ENCODE measurements around the gene TRIB2.

TRIB2 gene

DNA sequence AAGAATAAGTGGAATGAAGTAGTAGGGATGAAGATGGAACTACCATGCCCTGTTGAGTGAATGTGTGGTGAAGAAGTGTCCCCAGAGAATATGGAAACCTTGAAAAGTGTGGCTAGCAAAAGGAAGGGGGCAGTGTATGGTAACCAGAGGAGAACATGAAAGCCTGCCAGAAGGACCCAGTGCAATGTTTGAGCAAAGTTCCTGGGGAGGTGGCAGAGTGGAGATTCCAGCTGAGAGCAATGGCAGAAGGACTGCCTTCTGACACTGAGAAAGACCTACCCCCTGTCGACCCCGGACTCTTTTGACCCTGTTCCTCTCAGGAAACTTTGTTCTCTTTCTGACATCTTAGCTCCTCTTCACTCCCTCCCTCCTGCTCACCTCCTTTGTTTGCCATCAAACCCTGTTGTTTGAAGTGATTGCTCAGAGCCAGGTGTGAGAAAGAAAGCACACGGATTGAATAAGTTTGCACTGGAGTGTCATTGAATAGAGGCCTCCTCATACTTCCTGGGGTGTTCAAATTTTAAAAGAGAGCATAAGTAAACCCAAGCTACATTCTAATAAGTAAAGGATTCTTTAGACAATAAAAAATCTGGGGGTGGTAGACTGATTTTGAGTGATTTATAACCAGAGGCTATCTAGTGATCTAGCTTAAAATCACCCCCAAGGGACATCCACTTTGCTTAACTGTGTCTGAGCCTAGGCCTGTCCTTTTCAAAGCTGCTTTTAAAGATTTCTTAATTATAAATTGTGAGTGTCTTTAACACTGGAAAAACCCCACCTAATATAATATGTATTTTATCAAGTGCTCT lies 57.1 kb downstream of the TRIB2 start:
- DNase-seq (ENCODE audit: low read depth in 4 of 4, low spot score in 1 of 4) = no peak

- no peak for DNase-seq (ENCODE audit: low read depth in 4 of 4, low spot score in 1 of 4)
These were observed 57.6 kb downstream of the TRIB2 start for GRCh38 chr2:12774395-12774727.

DNA sequence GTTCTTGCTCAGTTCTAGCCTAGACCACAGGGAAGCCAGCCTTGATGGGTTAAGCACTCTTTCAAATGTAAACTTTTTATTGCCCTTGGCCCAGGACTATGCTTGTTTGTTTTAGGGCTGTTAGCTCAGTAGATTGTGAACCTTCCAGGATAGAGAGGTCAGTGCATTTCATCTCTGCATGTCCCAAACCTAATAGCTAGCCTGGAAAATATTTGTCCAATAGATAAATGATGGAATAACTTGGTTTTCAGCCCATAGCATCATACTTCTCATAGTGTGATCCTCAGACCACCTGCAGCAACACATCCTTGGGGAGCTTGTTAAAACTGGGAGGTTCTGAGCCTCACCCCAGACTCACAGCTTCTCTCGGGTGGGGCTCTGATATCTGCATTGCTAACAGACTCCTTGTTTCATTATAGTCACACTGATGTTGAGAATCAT lies 59.8 kb downstream of the TRIB2 start:
- DNase-seq (ENCODE audit: low read depth in 4 of 4, low spot score in 1 of 4) = no peak

- DNase-seq (ENCODE audit: low read depth in 4 of 4, low spot score in 1 of 4) = no peak
These were observed 61.6 kb downstream of the TRIB2 start for GRCh38 chr2:12778369-12778768.

- DNase-seq (ENCODE audit: low read depth in 4 of 4, low spot score in 1 of 4) = no peak
These were observed 62.3 kb downstream of the TRIB2 start for GRCh38 chr2:12778811-12779579.

GRCh38 chr2:12781329-12781728 lies 64.6 kb downstream of the TRIB2 start:
- DNase-seq (ENCODE audit: low read depth in 4 of 4, low spot score in 1 of 4) = no peak

GRCh38 chr2:12787891-12788801 lies 71.4 kb downstream of the TRIB2 start:
- no peak for DNase-seq (ENCODE audit: low read depth in 4 of 4, low spot score in 1 of 4)

DNA sequence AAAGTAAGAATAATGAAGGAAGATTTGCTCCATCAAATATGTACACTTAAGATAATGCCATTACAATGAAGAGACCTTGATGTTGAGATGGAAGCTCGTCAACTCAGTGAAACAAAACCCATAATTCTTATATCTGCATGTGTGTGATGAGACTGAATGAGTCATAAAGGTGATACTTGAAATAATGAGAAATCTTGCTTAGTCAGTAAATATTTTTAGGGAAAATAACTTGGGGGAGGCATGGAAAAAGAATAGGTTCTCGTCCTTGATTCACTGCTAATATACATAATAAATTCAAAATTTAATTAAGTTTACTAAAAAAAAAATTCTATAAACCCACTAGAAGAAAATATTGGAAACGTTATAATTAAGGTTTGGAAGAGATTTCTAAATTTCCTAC lies 75.2 kb downstream of the TRIB2 start:
- no peak for DNase-seq (ENCODE audit: low read depth in 4 of 4, low spot score in 1 of 4)

Measured in stimulated activated CD4-positive, alpha-beta T cell treated with anti-CD3 and anti-CD28 coated beads, Interleukin-1b, Interleukin-23, amount 100 ng/mL, for 24 hours (primary cell).